Keratinocyte (primary cell): ENCODE data around the gene CASKIN2.

ENCODE experiments used
- CTCF ChIP-seq, 3 experiments: IDR thresholded peaks in 1 of 3; conservative IDR thresholded peaks in 1 of 3; optimal IDR thresholded peaks in 1 of 3; 2 replicates in 2 of 3; 3 replicates in 1 of 3; pipeline versions ENCODE3 to v1.5.1; 2011; ENCODE audit warnings: low read length in 3 of 3, mild to moderate bottlenecking in 3 of 3, moderate library complexity in 2 of 3, control low read depth in 1 of 3, inconsistent platforms in 1 of 3; ENCODE audit not compliant: insufficient read depth in 2 of 3; ENCODE audit errors: extremely low read depth in 1 of 3
- EZH2 ChIP-seq: IDR thresholded peaks from one replicate; pipeline ENCODE4 v1.6.1; 2012; ENCODE audit warnings: inconsistent platforms, mild to moderate bottlenecking, low read length, moderate library complexity

DNA sequence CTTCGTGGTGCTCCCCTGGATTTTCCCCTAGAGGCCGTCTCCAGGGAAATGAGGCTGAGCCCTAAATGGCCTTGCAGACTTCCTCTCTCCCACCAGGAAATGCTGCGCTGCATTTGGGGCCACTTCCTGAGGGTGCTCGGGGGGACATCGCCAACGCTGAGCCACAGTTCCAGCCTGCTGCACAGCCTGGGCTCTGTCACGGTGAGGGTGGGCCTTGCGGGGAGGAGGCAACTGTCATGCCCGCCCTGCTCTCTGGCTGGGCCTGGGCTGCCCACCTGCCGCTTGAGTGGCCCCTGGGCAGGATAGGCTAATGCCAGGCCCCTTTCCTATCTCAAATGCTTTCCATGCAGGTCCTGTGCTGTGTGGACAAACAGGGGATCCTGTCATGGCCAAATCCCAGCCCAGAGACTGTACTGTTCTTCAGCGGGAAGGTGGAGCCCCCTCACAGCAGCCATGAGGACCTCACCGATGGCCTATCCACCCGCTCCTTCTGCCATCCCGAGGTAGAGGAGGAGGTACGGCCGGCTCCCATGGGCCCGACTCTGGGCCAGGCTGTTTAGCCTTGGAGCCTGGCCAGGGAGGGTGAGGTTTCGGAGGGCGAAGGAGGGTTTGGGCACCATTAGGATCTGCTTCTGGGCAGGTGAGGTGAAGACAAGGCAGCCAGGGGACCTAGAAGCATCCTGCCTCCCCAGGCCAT, 24.2 kb downstream of the CASKIN2 start:
- TF ChIP-seq EZH2 (no peak), CTCF (optimal IDR thresholded peaks at IDR 0.05 in 1 of 3, IDR thresholded peaks at IDR 0.05 in 1 of 3, conservative IDR thresholded peaks at IDR 0.05 in 1 of 3; ENCODE audit: extremely low read depth in 1 of 3, insufficient read depth in 2 of 3, low read length in 3 of 3) (no peak)
